Lower leg skin (tissue), 3 donors: ENCODE data around the gene GRK6.

Experiments used
- CTCF ChIP-seq, 3 donors: fragments of 450-650 bp; IDR thresholded peaks; one replicate each; pipeline ENCODE4 v1.5.1; 2016; ENCODE audit warnings: antibody characterized with exemption in 3 of 3, mild to moderate bottlenecking in 3 of 3, moderate library complexity in 2 of 3
- POLR2A ChIP-seq, 2 donors: fragments of 450-650 bp; IDR thresholded peaks; one replicate each; pipeline ENCODE4 v1.6.1; 2016 to 2017; ENCODE audit warnings: antibody characterized with exemption in 2 of 2, mild to moderate bottlenecking in 1 of 2, moderate library complexity in 1 of 2

GRCh38 chr5:177442066-177442826, 15.8 kb downstream of the GRK6 start:
- TF ChIP-seq POLR2A (IDR thresholded peaks at IDR 0.05) (no peak), CTCF (IDR thresholded peaks at IDR 0.05) (no peak)
